ENCODE measurements around the gene TTF2. TPM values are rescaled to one million over a fixed set of nuclear protein-coding genes. Genes with fewer than 3 reads are reported as not detected.

Gene TTF2
- total RNA-seq, 3 donors from 2014 or later = 21.5 to 35.4 (median 30.2) TPM

- TF ChIP-seq CTCF (IDR thresholded peaks at IDR 0.05) = no peak
- DNase-seq = no peak
- no peak for ATAC-seq
Measured at GRCh38 chr1:117128323-117129079, 68.4 kb downstream of the TTF2 start.

GRCh38 chr1:117130526-117130925 lies 70.4 kb downstream of the TTF2 start:
- no peaks in the 10 kb centered on the region for H3K36me3 ChIP-seq (ENCODE audit: low read depth)
- ATAC-seq (no peak), DNase-seq (no peak)
- no peaks in the 10 kb centered on the region for H3K4me1 ChIP-seq (ENCODE audit: low read depth)
- intact Hi-C loops (cut with DNase I, micrococcal nuclease) = no loop called here
- no peak for TF ChIP-seq CTCF (IDR thresholded peaks at IDR 0.05)
- no peaks in the 10 kb centered on the region for H3K9me3 ChIP-seq
- H3K4me3 ChIP-seq = no peak overlapping the region

More at GRCh38 chr1:117128323-117129079, 68.4 kb downstream of the TTF2 start:
- Histone ChIP-seq H3K9me3 (no peaks in the 10 kb centered on the region), H3K4me3 (no peak overlapping the region), H3K36me3 (ENCODE audit: low read depth) (no peaks in the 10 kb centered on the region), H3K4me1 (ENCODE audit: low read depth) (no peaks in the 10 kb centered on the region)
- intact Hi-C loops (cut with DNase I, micrococcal nuclease) = loop anchor here (5.0 to 10.0 kb wide), 2 partner anchors 61 to 156 kb away; no protein-coding TSS in a partner anchor

- intact Hi-C loops (cut with DNase I, micrococcal nuclease) = no loop called here
- TF ChIP-seq CTCF (IDR thresholded peaks at IDR 0.05) = no peak
- Histone ChIP-seq H3K9me3 (no peaks in the 10 kb centered on the region), H3K36me3 (ENCODE audit: low read depth) (no peaks in the 10 kb centered on the region), H3K4me1 (ENCODE audit: low read depth) (no peaks in the 10 kb centered on the region), H3K4me3 (no peak overlapping the region)
- DNase-seq (no peak), ATAC-seq (no peak)
Measured at GRCh38 chr1:117135329-117135728, 75.2 kb downstream of the TTF2 start.

GRCh38 chr1:117136749-117137148 lies 76.6 kb downstream of the TTF2 start:
- Histone ChIP-seq H3K36me3 (ENCODE audit: low read depth) (no peaks in the 10 kb centered on the region), H3K9me3 (no peaks in the 10 kb centered on the region), H3K4me3 (no peak overlapping the region), H3K4me1 (ENCODE audit: low read depth) (no peaks in the 10 kb centered on the region)
- ATAC-seq (no peak), DNase-seq (no peak)
- intact Hi-C loops (cut with DNase I, micrococcal nuclease) = no loop called here
- no peak for TF ChIP-seq CTCF (IDR thresholded peaks at IDR 0.05)

GRCh38 chr1:117137281-117137855 lies 77.2 kb downstream of the TTF2 start:
- ATAC-seq (no peak), DNase-seq (no peak)
- no peaks in the 10 kb centered on the region for H3K36me3 ChIP-seq (ENCODE audit: low read depth)
- no peaks in the 10 kb centered on the region for H3K9me3 ChIP-seq
- intact Hi-C loops (cut with DNase I, micrococcal nuclease) = no loop called here
- no peak overlapping the region for H3K4me3 ChIP-seq
- TF ChIP-seq CTCF (IDR thresholded peaks at IDR 0.05) = no peak
- no peaks in the 10 kb centered on the region for H3K4me1 ChIP-seq (ENCODE audit: low read depth)

Measured in mucosa of descending colon (tissue), 3 donors.